HepG2 (cell line): ENCODE results near the gene NGF. TPM values are rescaled to one million over a fixed set of nuclear protein-coding genes. Genes with fewer than 3 reads are reported as not detected.

Experiments used
- ATAC-seq: fragments of 200-7000 bp; cut with Tn5 transposase; 3 replicates; pipeline ENCODE4 v1.9.1; 2020; ENCODE audit warnings: mild to moderate bottlenecking, moderate library complexity
- BruUV-seq: library from RNA; stranded (reverse); fragments of 400-500 nt; replicated peaks from 2 replicates; lab custom pipeline; 2021; lab: Mats Ljungman, UMichigan
- CTCF ChIA-PET: fragments of 300-600 bp; formaldehyde crosslinking; extraction: SDS; loops from one replicate; lab custom pipeline; 2021; ENCODE audit warnings: low total read pairs, inconsistent platforms, low intra/inter-chr PET ratio; lab: Yijun Ruan, JAX
- POLR2A ChIA-PET: fragments of 350-600 bp; sonication (Branson Sonifier 250); formaldehyde crosslinking; loops from one replicate; lab custom pipeline; 2020; ENCODE audit warnings: antibody characterized with exemption, inconsistent platforms; lab: Yijun Ruan, JAX
- DNase-seq: peaks from one replicate; pipeline ENCODE4 v3.0.0-alpha.2; 2015; ENCODE audit warnings: low spot score
- FAIRE-seq: peaks from 3 replicates; lab custom pipeline; 2011; peaks lifted over from hg19 to GRCh38; lab: Jason Lieb, UNC
- H2AFZ ChIP-seq: one replicate; pipeline ENCODE4 v1.6.1; 2011; ENCODE audit warnings: low read length, inconsistent platforms
- H3K27ac ChIP-seq: fragments of 300-600 bp; 3 replicates; pipeline ENCODE4 v1.8.0; 2011; ENCODE audit warnings: mixed run types, mild to moderate bottlenecking, mixed read lengths, low read length, inconsistent platforms; ENCODE audit not compliant: insufficient read depth; ENCODE audit errors: extremely low read length
- H3K27me3 ChIP-seq, 2 experiments: fragments of 200-600 bp in 1 of 2; 2 replicates in 1 of 2; 3 replicates in 1 of 2; pipeline versions ENCODE4 v1.6.0 to v1.8.0; 2011; ENCODE audit warnings: low read length in 2 of 2, mild to moderate bottlenecking in 2 of 2, moderate library complexity in 2 of 2, inconsistent platforms in 1 of 2; ENCODE audit not compliant: insufficient read depth in 2 of 2, control insufficient read depth in 1 of 2
- H3K36me3 ChIP-seq, 2 experiments: fragments of 200-600 bp in 1 of 2; replicated peaks in 1 of 2; 2 replicates in 1 of 2; 3 replicates in 1 of 2; pipeline versions ENCODE4 v1.5.1 to v1.8.0; 2011; ENCODE audit warnings: low read length in 2 of 2, inconsistent platforms in 1 of 2; ENCODE audit not compliant: insufficient read depth in 2 of 2, control insufficient read depth in 1 of 2
- H3K4me1 ChIP-seq: 2 replicates; pipeline ENCODE4 v1.5.1; 2012; ENCODE audit warnings: low read length, inconsistent platforms; ENCODE audit not compliant: insufficient read depth
- H3K4me2 ChIP-seq: 2 replicates; pipeline ENCODE4 v1.6.0; 2011; ENCODE audit warnings: low read depth, low read length, inconsistent platforms
- H3K4me3 ChIP-seq, 3 experiments: fragments of 200-600 bp in 1 of 3; sonication (generic), shearing (Covaris generic) in 1 of 3; replicated peaks in 1 of 3; 2 replicates each; pipeline ENCODE4 v1.5.1; 2011 to 2016; ENCODE audit warnings: low read length in 3 of 3, inconsistent platforms in 2 of 3, low read depth in 2 of 3, mild to moderate bottlenecking in 2 of 3, control low read depth in 1 of 3, mixed read lengths in 1 of 3; ENCODE audit not compliant: insufficient read depth in 1 of 3
- H3K79me2 ChIP-seq: one replicate; pipeline ENCODE4 v1.6.1; 2011; ENCODE audit warnings: low read length, inconsistent platforms; ENCODE audit not compliant: insufficient read depth
- H3K9ac ChIP-seq: 2 replicates; pipeline ENCODE4 v1.6.0; 2011; ENCODE audit warnings: mild to moderate bottlenecking, low read depth, low read length, inconsistent platforms; ENCODE audit not compliant: insufficient read depth
- H3K9me3 ChIP-seq: 2 replicates; pipeline ENCODE4 v1.5.1; 2012; ENCODE audit warnings: mild to moderate bottlenecking, low read length
- H4K20me1 ChIP-seq: 2 replicates; pipeline ENCODE4 v1.6.0; 2011; ENCODE audit warnings: inconsistent platforms, mild to moderate bottlenecking, low read length, moderate library complexity; ENCODE audit not compliant: insufficient read depth
- FOXK2 ChIP-seq: fragments of 450-650 bp; IDR thresholded peaks from 2 replicates; pipeline ENCODE4 v1.6.1; 2016
- HBP1 ChIP-seq: IDR thresholded peaks from 2 replicates; pipeline ENCODE4 v1.6.1; 2016; ENCODE audit warnings: low read depth, control low read depth
- NFYC ChIP-seq: IDR thresholded peaks from 2 replicates; pipeline ENCODE4 v1.6.1; 2016; ENCODE audit warnings: missing genetic modification reagents, missing compliant biosample characterization
- NKX3-1 ChIP-seq: sonication (generic); formaldehyde crosslinking; IDR thresholded peaks from 2 replicates; pipeline ENCODE4 v1.5.0; 2020; ENCODE audit warnings: missing genetic modification reagents
- PAX8 ChIP-seq: sonication (generic); formaldehyde crosslinking; IDR thresholded peaks from 2 replicates; pipeline ENCODE4 v1.8.0; 2022; ENCODE audit warnings: mild to moderate bottlenecking, missing genetic modification reagents, borderline replicate concordance
- REL ChIP-seq: sonication (generic); formaldehyde crosslinking; conservative IDR thresholded peaks from 2 replicates; pipeline ENCODE4 v1.8.0; 2022; ENCODE audit warnings: mild to moderate bottlenecking, missing genetic modification reagents, moderate library complexity
- TFDP1 ChIP-seq: IDR thresholded peaks from 2 replicates; pipeline ENCODE4 v1.6.1; 2016; ENCODE audit warnings: missing compliant biosample characterization, missing genetic modification reagents, borderline replicate concordance
- U2AF1 ChIP-seq: fragments of 200-400 bp; formaldehyde crosslinking; optimal IDR thresholded peaks from 2 replicates; pipeline ENCODE3; 2017; ENCODE audit warnings: mild to moderate bottlenecking, low read depth, low read length
- YY1 ChIP-seq: IDR thresholded peaks from 2 replicates; pipeline ENCODE4 v1.6.1; 2011; ENCODE audit warnings: low read length, low read depth, moderate library complexity, mild to moderate bottlenecking; ENCODE audit not compliant: insufficient read depth, insufficient replicate concordance
- ZNF329 ChIP-seq: sonication (generic); formaldehyde crosslinking; IDR thresholded peaks from 2 replicates; pipeline ENCODE4 v1.9.0; 2021; ENCODE audit warnings: low read depth, mild to moderate bottlenecking, missing genetic modification reagents
- ZNF33A ChIP-seq: sonication (generic); formaldehyde crosslinking; IDR thresholded peaks from 2 replicates; pipeline ENCODE4 v1.5.1; 2020; ENCODE audit warnings: missing genetic modification reagents, mild to moderate bottlenecking, moderate library complexity, borderline replicate concordance
- ZNF550 ChIP-seq: sonication (generic); formaldehyde crosslinking; IDR thresholded peaks from 2 replicates; pipeline ENCODE4 v1.4.0; 2020; ENCODE audit warnings: mild to moderate bottlenecking, missing genetic modification reagents, borderline replicate concordance
- ZNF619 ChIP-seq: sonication (generic); formaldehyde crosslinking; IDR thresholded peaks from 2 replicates; pipeline ENCODE4 v1.4.0; 2020; ENCODE audit warnings: mild to moderate bottlenecking, missing genetic modification reagents
- ZNF83 ChIP-seq: sonication (generic); formaldehyde crosslinking; IDR thresholded peaks from 2 replicates; pipeline ENCODE4 v1.4.0; 2020; ENCODE audit warnings: missing genetic modification reagents, mild to moderate bottlenecking, borderline replicate concordance
- WGBS: methylation state at CpG from one replicate; pipeline ENCODE4 v1.1.6; 2017; ENCODE audit warnings: low lambda C conversion rate; 5-methylcytosine and 5-hydroxymethylcytosine counted together
- in situ Hi-C: cut with HindIII; loops from 2 replicates; pipeline ENCODE4 v1.10.0; 2017; ENCODE audit warnings: low pct_unique_long_range_greater_than_20kb; ENCODE audit not compliant: extremely low pct_ligation_motif_present
- intact Hi-C: fragments of 100-400 bp; cut with micrococcal nuclease; formaldehyde crosslinking; loops from one replicate; pipeline ENCODE4 v1.10.0; 2022; ENCODE audit not compliant: unreplicated experiment
- polyA plus RNA-seq, 8 experiments: library from polyadenylated mRNA; depleted of rRNA in 3 of 8; stranded (reverse) in 7 of 8; unstranded in 1 of 8; fragments of >200 nt; fragmentation: Illumina TruSeq in 4 of 8; extraction: Trizol in 4 of 8; gene quantifications; 2 replicates each; pipeline versions ENCODE4 v1.2.1 to v1.2.3, GENCODE V29; 2011 to 2016; ENCODE audit warnings: low read depth in 4 of 8, missing spikeins in 1 of 8, mixed read lengths in 1 of 8; ENCODE audit not compliant: insufficient read depth in 1 of 8
- total RNA-seq, 5 experiments: library from RNA; depleted of rRNA; stranded (reverse); fragments of >200 nt; fragmentation: Illumina TruSeq; extraction: Trizol; gene quantifications; 2 replicates each; pipeline ENCODE4 v1.2.3, GENCODE V29; 2016; ENCODE audit warnings: low read depth in 1 of 5
- TF ChIP-seq, protein P1 (sequence below): IDR thresholded peaks from 2 replicates; pipeline ENCODE4 v1.6.1; 2012; ENCODE audit warnings: low read depth, low read length, improper control_type of control experiment
- TF ChIP-seq, protein P2 (sequence below): sonication (generic); formaldehyde crosslinking; IDR thresholded peaks from 2 replicates; pipeline ENCODE4 v1.5.0; 2020; ENCODE audit warnings: mild to moderate bottlenecking, missing genetic modification reagents, borderline replicate concordance
- TF ChIP-seq, protein P3 (sequence below): IDR thresholded peaks from 2 replicates; pipeline ENCODE4 v1.6.1; 2012; ENCODE audit warnings: inconsistent platforms

Gene NGF
- total and polyA plus RNA-seq, 2 of the 13 experiments (the other 11 are each of a cell fraction or from before 2014, with no cell fraction given), result not detected

GRCh38 chr1:115293006-115293405 is 45.0 kb downstream of the NGF start (continued):
- TF ChIP-seq YY1, result no peak
- TF ChIP-seq, protein P1, sequence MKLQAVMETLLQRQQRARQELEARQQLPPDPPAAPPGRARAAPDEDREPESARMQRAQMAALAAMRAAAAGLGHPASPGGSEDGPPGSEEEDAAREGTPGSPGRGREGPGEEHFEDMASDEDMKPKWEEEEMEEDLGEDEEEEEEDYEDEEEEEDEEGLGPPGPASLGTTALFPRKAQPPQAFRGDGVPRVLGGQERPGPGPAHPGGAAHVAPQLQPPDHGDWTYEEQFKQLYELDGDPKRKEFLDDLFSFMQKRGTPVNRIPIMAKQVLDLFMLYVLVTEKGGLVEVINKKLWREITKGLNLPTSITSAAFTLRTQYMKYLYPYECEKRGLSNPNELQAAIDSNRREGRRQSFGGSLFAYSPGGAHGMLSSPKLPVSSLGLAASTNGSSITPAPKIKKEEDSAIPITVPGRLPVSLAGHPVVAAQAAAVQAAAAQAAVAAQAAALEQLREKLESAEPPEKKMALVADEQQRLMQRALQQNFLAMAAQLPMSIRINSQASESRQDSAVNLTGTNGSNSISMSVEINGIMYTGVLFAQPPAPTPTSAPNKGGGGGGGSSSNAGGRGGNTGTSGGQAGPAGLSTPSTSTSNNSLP, result no peak
- TF ChIP-seq U2AF1, result no peak
- TF ChIP-seq, protein P2, sequence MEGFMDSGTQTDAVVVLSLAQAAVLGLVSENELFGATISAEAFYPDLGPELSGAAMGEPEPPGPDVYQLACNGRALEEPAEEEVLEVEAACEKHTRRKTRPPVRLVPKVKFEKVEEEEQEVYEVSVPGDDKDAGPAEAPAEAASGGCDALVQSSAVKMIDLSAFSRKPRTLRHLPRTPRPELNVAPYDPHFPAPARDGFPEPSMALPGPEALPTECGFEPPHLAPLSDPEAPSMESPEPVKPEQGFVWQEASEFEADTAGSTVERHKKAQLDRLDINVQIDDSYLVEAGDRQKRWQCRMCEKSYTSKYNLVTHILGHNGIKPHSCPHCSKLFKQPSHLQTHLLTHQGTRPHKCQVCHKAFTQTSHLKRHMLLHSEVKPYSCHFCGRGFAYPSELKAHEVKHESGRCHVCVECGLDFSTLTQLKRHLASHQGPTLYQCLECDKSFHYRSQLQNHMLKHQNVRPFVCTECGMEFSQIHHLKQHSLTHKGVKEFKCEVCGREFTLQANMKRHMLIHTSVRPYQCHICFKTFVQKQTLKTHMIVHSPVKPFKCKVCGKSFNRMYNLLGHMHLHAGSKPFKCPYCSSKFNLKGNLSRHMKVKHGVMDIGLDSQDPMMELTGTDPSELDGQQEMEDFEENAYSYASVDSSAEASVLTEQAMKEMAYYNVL (CRISPR knock-in tag), result no peak
- no peak for TF ChIP-seq ZNF33A (CRISPR knock-in tag)
- no peak for TF ChIP-seq ZNF619 (CRISPR knock-in tag)
- no peak for TF ChIP-seq NKX3-1
- no peak for TF ChIP-seq TFDP1 (CRISPR knock-in tag)
- TF ChIP-seq, all 625 proteins: peak for 0

DNA sequence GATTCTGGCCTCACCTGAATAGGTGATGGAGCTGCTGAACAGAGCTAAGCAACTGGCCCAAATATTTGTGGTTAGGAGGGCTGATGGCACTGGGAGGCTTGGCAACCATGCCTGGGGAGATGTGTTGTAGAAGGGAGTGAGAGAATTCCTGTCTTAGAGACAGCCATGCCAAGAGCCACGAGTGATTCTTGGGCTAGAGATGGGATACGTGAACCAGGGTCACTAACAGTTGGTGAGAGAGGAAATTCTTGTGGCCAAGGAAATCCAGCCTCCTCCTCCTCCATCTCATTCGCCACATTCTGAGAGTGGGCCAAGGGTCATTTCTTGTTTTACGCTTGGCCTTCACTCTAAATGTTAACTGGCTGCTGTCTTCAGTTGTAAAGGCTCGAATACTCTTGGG is 46.3 kb downstream of the NGF start:
- Histone ChIP-seq H3K27ac (no peak overlapping the region), H4K20me1 (no peaks in the 10 kb centered on the region), H3K9ac (no peak overlapping the region), H3K4me3 (no peak overlapping the region), H3K4me2 (no peak overlapping the region), H3K27me3 (no peaks in the 10 kb centered on the region), H2AFZ (no peak overlapping the region), H3K79me2 (no peaks in the 10 kb centered on the region), H3K9me3 (no peaks in the 10 kb centered on the region), H3K36me3 (no peaks in the 10 kb centered on the region), H3K4me1 (no peaks in the 10 kb centered on the region)
- 12% methylated on average over 5 of the region's 5 CpGs for WGBS
- no peak for DNase-seq
- ChIA-PET POLR2A (no interaction called here), CTCF (no interaction called here)
- BruUV-seq, result no TSS peak
- in situ Hi-C loops, result no loop called here
- intact Hi-C loops, result no loop called here
- FAIRE-seq, result no peak
- no peak for ATAC-seq
- TF ChIP-seq NFYC (no peak), HBP1 (no peak), PAX8 (CRISPR knock-in tag) (no peak), REL (no peak), FOXK2 (no peak), ZNF83 (no peak), ZNF329 (CRISPR knock-in tag) (no peak), ZNF550 (CRISPR knock-in tag) (no peak)
- TF ChIP-seq, protein P3, sequence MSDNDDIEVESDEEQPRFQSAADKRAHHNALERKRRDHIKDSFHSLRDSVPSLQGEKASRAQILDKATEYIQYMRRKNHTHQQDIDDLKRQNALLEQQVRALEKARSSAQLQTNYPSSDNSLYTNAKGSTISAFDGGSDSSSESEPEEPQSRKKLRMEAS, result no peak
